Measurements from ENCODE around the gene ARHGAP20.

ARHGAP20 gene, protein sequence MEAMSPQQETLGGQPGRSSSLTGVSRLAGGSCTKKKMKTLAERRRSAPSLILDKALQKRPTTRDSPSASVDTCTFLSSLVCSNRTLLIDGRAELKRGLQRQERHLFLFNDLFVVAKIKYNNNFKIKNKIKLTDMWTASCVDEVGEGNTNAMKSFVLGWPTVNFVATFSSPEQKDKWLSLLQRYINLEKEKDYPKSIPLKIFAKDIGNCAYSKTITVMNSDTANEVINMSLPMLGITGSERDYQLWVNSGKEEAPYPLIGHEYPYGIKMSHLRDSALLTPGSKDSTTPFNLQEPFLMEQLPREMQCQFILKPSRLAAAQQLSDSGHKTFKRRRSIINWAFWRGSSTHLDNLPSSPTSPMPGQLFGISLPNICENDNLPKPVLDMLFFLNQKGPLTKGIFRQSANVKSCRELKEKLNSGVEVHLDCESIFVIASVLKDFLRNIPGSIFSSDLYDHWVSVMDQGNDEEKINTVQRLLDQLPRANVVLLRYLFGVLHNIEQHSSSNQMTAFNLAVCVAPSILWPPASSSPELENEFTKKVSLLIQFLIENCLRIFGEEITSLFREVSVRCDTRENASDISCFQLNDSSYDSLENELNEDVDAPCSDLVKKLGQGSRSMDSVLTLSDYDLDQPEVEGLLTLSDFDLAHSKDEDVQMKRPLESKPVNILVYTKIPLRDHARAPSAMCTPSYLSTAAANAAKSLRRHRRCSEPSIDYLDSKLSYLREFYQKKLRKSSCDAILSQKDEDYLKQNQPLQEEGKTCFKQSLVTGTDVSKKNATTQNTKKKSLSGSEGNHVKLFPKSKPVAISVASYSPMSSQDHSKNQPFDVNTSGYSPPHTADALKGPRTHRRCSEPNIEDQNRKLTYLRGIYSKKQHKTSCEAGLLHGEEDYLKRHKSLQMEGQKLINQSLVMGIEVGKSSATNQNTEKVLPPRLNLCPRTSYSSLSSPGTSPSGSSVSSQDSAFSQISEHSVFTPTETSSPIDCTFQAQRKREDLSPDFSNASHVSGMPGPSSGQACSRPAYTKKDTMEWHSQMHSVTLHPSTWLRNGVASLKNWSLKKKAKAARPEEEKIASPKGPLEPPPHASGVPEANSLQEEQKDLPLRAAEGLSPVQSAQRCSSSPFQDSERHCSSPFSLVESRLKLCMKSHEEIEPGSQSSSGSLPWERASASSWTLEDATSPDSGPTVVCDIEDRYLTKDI

DNA sequence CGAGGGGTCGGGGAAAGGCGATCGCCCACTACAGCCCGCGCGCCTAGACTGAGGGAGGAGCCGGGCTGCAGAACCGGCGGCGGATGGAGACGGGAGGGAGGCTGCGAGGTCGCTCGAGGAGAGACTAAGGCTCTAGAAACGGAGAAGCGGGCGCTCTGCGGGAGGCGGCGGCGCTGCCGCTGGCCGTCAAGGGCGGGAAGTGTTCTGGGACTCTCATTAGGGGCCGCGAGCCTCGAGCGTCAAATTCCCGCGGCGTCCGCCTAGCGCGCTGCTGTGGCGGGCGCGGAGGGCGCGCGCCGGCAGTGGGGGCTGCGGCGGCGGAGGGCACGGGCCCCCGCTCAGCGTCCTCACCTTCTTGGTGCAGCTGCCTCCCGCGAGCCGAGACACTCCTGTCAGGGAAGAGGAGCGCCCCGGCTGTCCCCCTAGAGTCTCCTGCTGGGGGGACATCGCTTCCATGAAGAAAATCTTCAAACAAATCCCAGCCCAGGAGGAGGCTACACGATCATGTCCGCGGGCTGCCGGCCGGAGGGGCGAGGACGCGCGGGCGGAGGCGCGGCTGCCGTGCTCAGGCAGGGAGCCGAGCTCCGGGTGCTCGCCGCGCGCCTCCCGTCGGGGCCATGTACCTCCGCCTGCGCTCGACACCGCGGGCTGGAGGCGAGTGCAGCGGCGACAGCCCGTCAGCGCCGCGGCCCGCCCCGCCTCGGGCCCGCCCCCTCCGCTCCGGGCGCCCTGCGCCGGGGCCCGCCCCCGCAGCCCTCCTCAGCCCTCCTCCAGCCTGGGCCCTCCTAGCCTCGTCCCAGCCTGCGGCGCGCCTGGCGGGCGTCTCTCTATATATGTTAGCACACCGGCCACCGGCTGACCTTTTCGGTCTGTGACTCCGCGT is at the start of gene ARHGAP20:
ARHGAP20 (minus strand) TSS at position 662 of the 883 bp plus-strand sequence; CDS start at position 456, 206 bp downstream.
- in situ Hi-C loops (cut with MboI; ENCODE audit: low sequenced_read_pairs), result no loop called here

DNA sequence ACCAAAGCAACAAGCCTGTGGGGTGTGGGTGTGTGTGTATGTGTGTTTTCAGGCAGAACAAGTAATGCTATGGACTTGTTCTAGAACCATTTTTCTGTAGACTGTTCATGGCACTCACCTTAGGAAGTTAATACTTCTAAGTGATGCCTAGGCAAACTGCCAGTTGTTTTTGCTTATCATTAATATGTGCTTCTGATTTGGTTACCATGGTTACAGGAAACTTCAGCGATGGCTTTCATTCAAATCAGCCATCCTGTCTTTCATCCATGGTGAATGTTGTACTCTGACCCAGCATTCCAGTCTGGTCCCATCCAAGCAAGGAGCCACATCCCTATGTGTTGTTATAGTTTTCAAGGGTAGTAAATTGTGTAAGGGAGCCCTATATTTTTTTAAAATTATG is 49.8 kb upstream of the ARHGAP20 start:
- in situ Hi-C loops (cut with MboI; ENCODE audit: low sequenced_read_pairs), result no loop called here

DNA sequence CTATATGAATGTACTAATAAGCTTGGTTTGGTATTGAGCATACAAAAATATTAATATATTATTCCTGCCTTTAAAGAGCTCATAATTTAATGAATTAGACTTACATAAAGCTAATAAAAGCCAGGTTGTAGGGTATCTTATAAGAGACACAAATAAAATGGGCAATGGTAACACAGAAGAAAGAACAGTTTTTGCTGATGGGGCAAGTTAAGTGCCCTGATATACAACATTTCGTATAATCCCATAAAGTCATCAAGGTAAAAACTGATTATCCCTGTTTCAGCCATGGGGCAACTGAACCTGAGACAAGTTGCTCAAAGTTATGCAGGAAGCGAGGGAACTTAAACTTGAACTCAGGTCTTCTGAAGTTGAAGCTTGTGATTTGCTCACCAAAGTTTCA is 48.9 kb upstream of the ARHGAP20 start:
- in situ Hi-C loops (cut with MboI; ENCODE audit: low sequenced_read_pairs), result no loop called here

DNA sequence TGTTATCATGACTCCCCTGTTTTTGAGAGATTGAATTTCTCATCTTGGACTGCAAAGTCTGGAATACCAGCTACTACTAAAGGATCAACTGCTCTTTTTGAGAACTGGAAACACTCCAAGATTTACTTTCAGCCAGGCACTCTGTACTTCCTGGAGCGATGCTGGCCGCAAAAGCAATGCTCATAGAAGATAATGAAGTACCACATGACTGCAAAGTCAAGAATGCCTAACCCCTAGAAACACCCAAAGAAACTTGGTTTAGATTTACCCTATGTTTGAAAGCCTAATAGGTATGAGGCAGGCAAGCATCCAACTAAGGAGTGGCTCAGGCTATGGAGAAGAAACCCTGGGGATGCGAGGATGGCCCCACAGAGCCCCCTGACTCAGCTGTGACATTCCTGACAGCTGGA is 47.7 kb upstream of the ARHGAP20 start:
- in situ Hi-C loops (cut with MboI; ENCODE audit: low sequenced_read_pairs), result no loop called here

DNA sequence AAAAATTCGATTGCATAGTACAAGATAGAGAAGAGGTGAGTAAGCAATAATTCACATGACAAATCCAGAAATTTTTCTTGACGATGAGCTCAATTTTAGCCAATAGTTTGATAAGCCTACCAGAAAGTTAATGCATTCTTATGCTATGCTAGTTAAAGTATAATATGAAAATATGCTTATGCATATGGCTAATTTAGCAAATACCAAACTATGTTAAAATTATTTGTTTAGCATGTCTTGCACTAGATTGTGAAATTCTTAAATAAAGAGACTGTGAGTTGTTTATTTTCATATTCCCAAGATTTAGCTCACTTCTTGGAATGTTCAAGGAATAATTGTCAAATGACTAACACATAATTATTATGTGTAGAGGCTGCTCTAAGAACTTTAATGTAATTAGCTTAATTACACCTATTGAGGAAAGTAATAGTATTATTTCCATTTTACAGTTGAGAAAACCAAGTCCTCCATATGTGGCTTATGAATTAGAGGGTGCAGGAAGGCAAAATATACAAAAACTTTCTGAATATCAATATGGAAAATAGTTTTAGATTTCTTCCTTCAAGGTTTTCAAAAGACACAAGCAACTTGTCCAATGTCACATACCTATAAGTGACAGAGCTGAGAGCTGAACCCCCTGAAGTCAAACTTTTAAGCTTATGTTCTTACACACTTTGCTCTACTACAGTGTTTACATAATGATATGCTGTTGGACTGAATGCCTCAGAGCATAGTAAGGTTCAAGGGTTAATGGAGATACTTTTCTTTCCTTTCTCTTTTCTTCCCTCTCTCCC is 45.9 kb upstream of the ARHGAP20 start:
- in situ Hi-C loops (cut with MboI; ENCODE audit: low sequenced_read_pairs), result no loop called here

DNA sequence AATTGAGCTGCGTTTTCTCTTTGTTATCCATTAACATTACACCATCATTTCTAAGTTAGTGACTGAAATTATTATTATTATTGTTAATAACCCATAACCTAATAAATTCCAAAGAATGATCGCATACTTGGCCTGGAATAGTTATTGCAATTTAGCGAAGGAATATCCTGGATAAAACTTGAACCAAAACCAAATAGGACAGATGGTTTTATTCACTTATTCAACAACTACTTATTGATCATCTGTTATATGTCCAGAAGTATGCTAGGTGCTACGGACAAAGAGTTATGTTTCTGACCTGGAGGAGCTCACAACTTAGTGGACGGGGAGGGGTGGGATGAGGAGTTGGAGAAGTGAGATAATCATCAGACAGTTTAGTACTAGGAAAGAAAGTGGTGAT is 44.8 kb upstream of the ARHGAP20 start:
- in situ Hi-C loops (cut with MboI; ENCODE audit: low sequenced_read_pairs), result no loop called here

DNA sequence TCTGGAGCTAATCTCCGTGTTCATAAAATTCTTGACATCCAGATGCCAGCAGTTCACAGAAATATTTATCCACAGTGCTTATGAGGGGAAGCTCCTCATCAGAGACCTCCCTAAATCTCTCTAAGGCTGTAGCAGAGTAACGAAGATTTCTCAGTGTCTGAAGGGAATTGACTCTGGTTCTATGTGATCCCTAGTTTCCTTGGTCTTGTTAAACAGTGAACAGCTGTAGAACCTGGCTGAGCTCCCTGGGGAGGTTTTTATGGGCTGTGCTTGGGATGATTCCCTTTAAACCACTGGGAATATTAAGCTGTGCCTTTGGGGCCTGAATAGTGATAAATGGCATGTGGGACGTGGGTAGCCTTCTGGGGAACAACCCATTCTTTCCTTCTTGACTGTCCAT is 43.7 kb upstream of the ARHGAP20 start:
- in situ Hi-C loops (cut with MboI; ENCODE audit: low sequenced_read_pairs), result no loop called here

DNA sequence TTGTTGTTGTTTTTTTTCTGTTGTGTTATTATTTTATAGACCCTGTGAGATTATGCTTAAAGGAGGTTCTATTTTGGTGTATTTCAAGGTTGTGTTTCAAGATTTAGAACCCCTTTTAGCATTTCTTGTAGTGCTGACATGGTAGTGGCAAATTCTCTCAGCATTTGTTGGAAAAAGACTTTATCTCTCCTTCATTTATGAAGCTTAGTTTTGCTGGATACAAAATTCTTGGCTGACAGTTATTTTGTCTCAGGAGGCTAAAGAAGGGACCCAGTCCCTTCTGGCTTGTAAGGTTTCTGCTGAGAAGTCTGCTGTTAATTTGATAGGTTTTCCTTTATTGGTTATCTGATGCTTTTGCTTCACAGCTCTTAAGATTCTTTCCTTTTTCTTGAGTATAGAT is 40.7 kb upstream of the ARHGAP20 start:
- in situ Hi-C loops (cut with MboI; ENCODE audit: low sequenced_read_pairs), result no loop called here

DNA sequence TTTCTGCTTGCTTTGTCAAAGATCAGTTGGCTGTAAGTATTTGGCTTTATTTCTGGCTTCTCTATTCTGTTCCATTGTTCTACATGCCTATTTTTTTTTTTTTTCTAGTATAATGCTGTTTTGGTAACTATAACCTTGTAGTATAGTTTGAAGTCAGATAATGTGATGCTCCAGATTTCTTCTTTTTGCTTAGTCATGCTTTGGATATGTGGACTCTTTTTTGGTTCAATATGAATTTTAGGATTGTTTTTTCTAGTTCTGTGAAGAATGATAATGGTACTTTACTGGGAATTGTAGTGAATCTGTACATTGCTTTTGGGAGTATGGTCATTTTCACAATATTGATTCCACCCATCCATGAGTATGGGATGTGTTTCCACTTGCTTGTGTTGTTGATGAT is 37.9 kb upstream of the ARHGAP20 start:
- in situ Hi-C loops (cut with MboI; ENCODE audit: low sequenced_read_pairs), result no loop called here

DNA sequence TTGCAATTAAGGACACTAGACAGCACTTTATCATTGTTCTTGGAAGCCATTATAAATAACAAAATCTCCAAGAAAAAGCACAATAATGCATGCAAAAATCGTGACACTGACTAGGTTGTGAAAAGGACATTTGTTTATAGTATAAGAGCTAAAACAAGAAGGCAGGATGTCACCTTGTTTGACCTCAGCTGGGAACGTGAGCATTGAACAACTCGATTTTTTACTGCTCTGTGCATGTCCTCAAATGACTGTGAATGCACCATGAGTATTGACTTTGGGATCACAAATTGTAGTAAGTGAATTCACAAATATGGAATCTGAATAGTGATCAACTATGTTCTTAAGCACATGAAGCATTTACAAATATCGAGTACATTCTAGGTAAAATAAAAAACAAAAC is 35.3 kb upstream of the ARHGAP20 start:
- in situ Hi-C loops (cut with MboI; ENCODE audit: low sequenced_read_pairs), result no loop called here

DNA sequence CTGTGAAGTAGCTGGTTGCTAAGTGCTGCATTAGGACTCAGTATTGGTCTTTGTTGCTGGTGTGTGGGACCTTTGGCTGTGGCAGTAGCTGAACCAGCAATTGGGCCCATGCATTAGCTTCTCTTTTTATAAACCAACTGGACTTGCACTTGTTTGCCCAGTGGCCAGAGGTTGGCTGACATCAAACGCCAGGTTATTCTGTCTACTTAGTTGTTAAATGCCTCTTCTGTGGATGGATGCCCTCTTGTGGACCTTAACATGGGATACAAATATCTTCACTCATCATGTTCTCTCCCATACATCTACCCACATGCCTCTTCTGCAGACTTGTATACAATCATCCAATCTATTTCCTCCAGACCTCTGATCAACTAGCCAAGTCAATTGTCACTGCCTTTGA is 26.4 kb upstream of the ARHGAP20 start:
- in situ Hi-C loops (cut with MboI; ENCODE audit: low sequenced_read_pairs), result no loop called here

DNA sequence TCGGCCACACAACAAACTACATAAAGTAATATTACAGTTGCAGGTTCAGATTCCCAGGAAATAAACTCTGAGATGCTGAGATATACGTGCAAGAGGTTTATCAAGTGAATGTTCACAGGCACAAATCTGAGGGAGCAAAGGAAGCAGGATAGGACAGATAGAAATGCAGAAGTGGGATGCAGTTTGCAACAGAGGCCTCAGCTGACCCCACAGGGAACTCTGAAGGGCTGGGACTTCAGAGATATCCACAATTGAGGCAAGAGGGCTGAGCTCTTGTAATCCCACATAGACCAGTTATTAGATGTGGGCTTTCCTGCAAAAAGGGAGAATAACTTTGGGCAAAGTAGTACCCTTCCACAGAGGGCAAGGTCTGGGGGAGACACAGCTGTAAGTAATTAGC is 25.4 kb upstream of the ARHGAP20 start:
- in situ Hi-C loops (cut with MboI; ENCODE audit: low sequenced_read_pairs), result no loop called here

DNA sequence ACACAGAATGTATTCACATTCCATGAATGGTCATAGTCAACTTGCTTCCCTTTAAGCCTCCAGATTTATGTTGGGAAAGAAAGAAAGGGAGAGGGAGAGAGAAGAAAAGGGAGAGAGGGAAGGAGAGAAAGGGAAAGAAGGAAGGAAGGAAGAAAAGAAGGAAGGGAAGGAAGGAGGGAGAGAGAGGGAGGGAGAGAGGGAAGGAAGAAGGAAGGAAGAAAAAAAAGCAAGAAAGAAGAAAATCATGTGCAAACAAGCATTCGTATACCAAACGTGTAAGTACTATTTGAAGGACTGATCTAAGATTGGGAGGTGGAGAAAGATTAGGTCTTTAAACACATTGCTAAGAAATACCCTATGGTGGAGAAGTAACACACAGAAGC is 23.9 kb upstream of the ARHGAP20 start:
- in situ Hi-C loops (cut with MboI; ENCODE audit: low sequenced_read_pairs), result no loop called here

DNA sequence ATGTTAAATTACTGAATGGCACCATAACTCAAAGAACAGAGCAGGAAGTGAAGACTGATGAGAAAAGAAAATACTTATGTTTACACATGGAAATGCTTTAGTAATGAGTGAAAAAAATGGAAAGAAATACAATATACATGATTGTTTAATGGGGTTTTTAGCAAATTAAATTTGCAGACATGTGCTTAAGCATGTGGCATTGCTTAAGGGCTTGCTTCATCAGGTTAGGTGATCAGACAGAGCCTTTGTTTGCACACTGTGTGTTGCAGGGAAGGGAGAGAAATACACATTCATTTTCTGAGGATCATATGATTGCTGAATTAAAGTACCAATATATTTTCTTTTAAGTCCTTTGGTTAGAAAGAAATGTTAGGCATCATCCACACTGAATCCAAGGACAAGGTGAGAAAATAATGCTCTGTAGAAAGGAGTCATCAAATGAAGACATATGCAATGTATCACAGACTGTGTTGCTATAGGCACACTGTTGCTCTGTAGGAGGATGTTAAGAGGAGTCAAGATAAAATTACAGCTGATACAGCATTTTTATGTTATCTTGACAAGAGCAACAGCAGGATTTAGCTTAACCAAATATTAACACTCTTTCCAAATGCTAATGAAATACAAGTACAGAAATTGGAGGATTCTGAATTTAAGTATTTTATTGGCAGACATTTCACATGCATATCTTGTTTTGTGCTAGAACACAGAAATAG is 23.4 kb upstream of the ARHGAP20 start:
- in situ Hi-C loops (cut with MboI; ENCODE audit: low sequenced_read_pairs), result no loop called here

DNA sequence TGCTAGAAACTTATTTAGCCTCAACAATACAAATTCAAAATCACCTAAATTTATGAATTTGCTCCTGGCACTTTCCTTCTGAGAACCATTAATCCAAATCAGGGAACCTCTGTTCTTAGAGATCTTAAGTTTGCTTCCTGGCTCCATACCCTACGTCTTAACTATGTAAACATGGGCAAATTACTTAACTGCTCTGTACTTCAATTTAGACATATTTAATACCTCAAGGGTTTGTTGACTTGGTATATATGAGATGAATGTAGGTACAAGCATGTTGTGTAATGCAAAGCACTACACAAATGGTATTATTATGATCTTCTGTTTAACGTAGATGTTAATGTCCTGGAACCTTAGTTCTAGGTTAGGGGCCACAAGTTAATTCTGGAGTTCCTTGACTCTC is 22.6 kb upstream of the ARHGAP20 start:
- in situ Hi-C loops (cut with MboI; ENCODE audit: low sequenced_read_pairs), result no loop called here

DNA sequence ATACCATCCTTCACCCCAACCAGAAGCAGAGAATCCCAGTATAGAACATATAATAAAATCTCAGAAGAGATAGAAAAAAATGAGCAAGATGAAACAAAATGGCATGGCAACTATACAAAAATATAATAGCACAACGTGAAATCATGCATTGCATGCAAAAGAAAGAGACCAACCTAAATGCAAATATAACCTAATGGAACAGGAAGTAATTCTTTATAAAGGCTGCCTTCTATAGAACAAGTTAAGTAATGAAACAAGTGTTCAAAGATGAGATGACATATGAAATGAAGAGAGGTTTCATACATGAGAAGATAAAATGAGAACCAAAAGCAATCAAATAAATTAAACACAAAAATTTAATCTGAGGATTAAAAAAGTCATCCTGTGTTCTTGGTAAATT is 18.5 kb upstream of the ARHGAP20 start:
- in situ Hi-C loops (cut with MboI; ENCODE audit: low sequenced_read_pairs), result no loop called here

DNA sequence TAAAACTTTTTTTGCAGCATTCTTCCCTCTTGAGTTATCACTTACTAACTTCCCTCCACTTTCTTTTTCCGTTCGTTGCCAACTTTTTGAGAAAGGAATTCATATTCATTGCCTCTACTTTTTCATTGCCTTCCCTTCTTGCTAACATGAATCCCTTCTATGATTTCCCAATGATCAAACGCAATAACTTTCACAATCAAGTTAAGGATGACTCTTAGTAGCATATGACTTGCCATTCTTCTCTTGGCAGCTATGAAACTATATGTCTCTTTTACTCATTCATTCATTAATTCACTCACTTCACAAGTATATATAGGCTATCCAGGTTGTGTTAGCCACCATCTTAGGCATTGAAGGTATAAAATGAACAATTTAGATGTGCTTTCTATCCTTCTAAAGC is 16.6 kb upstream of the ARHGAP20 start:
- in situ Hi-C loops (cut with MboI; ENCODE audit: low sequenced_read_pairs), result no loop called here

DNA sequence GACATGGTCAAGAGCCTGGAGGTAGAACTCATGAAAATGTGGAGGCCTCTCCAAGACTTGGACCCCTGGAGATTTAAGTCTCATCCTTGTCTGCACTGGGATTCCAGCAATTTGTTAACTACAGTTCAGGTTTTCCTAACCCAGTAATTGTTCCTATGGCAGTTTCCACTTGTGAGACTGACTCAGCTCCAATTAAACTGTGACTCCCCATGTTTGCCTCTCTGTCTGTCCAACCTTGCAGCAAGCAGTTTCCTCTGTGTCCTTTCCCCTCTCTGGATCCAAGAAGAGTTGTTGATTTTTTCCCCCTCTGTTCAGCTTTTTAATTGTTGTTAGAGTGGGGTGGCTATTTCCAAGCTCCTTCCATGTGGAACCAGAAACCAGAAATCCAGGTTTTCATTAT is 16.2 kb upstream of the ARHGAP20 start:
- in situ Hi-C loops (cut with MboI; ENCODE audit: low sequenced_read_pairs), result no loop called here

DNA sequence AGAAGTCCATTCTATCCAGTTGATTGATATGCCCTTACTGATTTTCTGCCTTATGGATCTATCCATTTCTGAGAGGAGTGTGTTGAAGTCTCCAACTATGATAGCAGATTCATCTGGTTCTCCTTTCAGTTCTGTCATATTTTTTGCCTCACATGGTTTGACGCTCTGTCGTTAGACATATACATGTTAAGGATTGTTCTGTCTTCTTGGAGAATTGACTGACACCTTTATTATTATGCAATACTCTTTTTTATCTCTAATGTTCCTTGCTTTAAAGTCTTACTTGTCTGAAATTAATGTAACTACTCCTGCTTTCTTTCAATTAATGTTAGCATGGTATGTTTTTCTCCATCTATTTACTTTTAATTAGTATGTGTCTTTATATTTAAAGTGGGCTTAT is 12.1 kb upstream of the ARHGAP20 start:
- in situ Hi-C loops (cut with MboI; ENCODE audit: low sequenced_read_pairs), result no loop called here
